CD4-positive, alpha-beta T cell (primary cell): ENCODE measurements around the gene JAK1. TPM values are rescaled to one million over a fixed set of nuclear protein-coding genes. Genes with fewer than 3 reads are reported as not detected.
"Not testable (repeated sequence)": the region's sequence is repeated elsewhere in the genome, so short reads cannot be mapped to it uniquely, and the experiment has no call there.

Experiments
- ATAC-seq: fragments of 200-7000 bp; cut with Tn5 transposase; one replicate; pipeline ENCODE4 v1.10.0; 2022; ENCODE audit warnings: mild to moderate bottlenecking; ENCODE audit not compliant: poor library complexity
- CTCF ChIA-PET: fragments of 350-600 bp; sonication (Branson Sonifier 250); formaldehyde crosslinking; loops from one replicate; lab custom pipeline; 2021; ENCODE audit warnings: antibody characterized with exemption, inconsistent platforms; lab: Charles Lee
- POLR2A ChIA-PET: fragments of 350-600 bp; sonication (Branson Sonifier 250); formaldehyde crosslinking; loops from one replicate; lab custom pipeline; 2021; ENCODE audit warnings: antibody characterized with exemption, inconsistent platforms; lab: Charles Lee
- DNase-seq, 14 experiments: peaks; one replicate each; pipeline ENCODE4 v3.0.0-alpha.2; 2013 to 2020; ENCODE audit warnings: mixed read lengths in 2 of 14
- H3K27ac ChIP-seq, 2 donors: one replicate each; pipeline versions ENCODE4 v1.5.1 to v1.7.0; 2013; ENCODE audit warnings: low read length in 2 of 2, low read depth in 1 of 2, mild to moderate bottlenecking in 1 of 2
- H3K27me3 ChIP-seq, 2 experiments: 1 replicate in 1 of 2; 2 replicates in 1 of 2; pipeline versions ENCODE4 v1.6.1 to v1.7.0; 2013; ENCODE audit warnings: low read length in 2 of 2, control low read depth in 1 of 2, mild to moderate bottlenecking in 1 of 2, moderate library complexity in 1 of 2; ENCODE audit not compliant: insufficient read depth in 2 of 2, control insufficient read depth in 1 of 2
- H3K36me3 ChIP-seq: one replicate; pipeline ENCODE4 v1.6.1; 2013; ENCODE audit warnings: low read length, control low read depth; ENCODE audit not compliant: insufficient read depth
- H3K4me1 ChIP-seq: one replicate; pipeline ENCODE4 v1.6.1; 2013; ENCODE audit warnings: low read length, control low read depth; ENCODE audit not compliant: insufficient read depth
- H3K4me3 ChIP-seq: one replicate; pipeline ENCODE4 v1.5.1; 2013; ENCODE audit warnings: mild to moderate bottlenecking, low read length, moderate library complexity
- H3K9me3 ChIP-seq, 2 experiments: 1 replicate in 1 of 2; 2 replicates in 1 of 2; pipeline versions ENCODE4 v1.6.1 to v1.7.0; 2013; ENCODE audit warnings: low read length in 2 of 2, mild to moderate bottlenecking in 2 of 2, control low read depth in 1 of 2, moderate library complexity in 1 of 2; ENCODE audit not compliant: control insufficient read depth in 1 of 2, insufficient read depth in 1 of 2
- H3K27ac Mint-ChIP-seq: one replicate; pipeline ENCODE4 v1.8.0; 2020; ENCODE audit warnings: mixed read lengths
- H3K27me3 Mint-ChIP-seq: one replicate; pipeline ENCODE4 v1.8.0; 2021; ENCODE audit warnings: mixed read lengths
- H3K36me3 Mint-ChIP-seq: one replicate; pipeline ENCODE4 v1.8.0; 2021; ENCODE audit warnings: low read depth, mixed read lengths
- H3K4me1 Mint-ChIP-seq: one replicate; pipeline ENCODE4 v1.8.0; 2021; ENCODE audit warnings: low read depth, mixed read lengths
- H3K4me3 Mint-ChIP-seq: one replicate; pipeline ENCODE4 v1.8.0; 2020; ENCODE audit warnings: mild to moderate bottlenecking, mixed read lengths
- H3K9me3 Mint-ChIP-seq: one replicate; pipeline ENCODE4 v1.8.0; 2020; ENCODE audit warnings: mixed read lengths
- CTCF ChIP-seq: fragments of 200-600 bp; IDR thresholded peaks from one replicate; pipeline ENCODE4 v1.8.0; 2022; ENCODE audit warnings: antibody characterized with exemption, mild to moderate bottlenecking
- intact Hi-C, 2 experiments: fragments of 100-400 bp; cut with DNase I in 1 of 2; cut with micrococcal nuclease in 1 of 2; formaldehyde crosslinking; loops; one replicate each; pipeline versions ENCODE4 v1.15.1 to v1.9.0; 2023 to 2025; cut with DNase I, micrococcal nuclease
- total RNA-seq, 174 experiments: library from RNA in 2 of 174; stranded (reverse) in 2 of 174; gene quantifications; one replicate each; pipeline ENCODE4 v1.2.3 and lab custom pipeline; 2021 to 2026

Gene JAK1
- total RNA-seq, 2 experiments from 2014 or later = 240 to 252 TPM

- no peaks in the 10 kb centered on the region for H3K9me3 ChIP-seq
- ChIA-PET CTCF (interaction anchor here (1.2 to 2.9 kb wide), 4 partner anchors 9 to 124 kb away, joined by 3 to 7 read pairs (median 4); no protein-coding TSS in a partner anchor), POLR2A (interaction anchor here (0.5 to 5.5 kb wide), 7 partner anchors 8 to 124 kb away, joined by 3 to 65 read pairs (median 5); partner anchors contain the start of gene JAK1)
- no peaks in the 10 kb centered on the region for H3K36me3 Mint-ChIP-seq
- H3K27ac ChIP-seq = no peak overlapping the region
- H3K27me3 Mint-ChIP-seq = no peaks in the 10 kb centered on the region
- peak overlapping the region; percentile 38 for H3K4me3 ChIP-seq
- peak overlapping the region; percentile 86 for H3K27ac Mint-ChIP-seq
- TF ChIP-seq CTCF = no peak
- H3K4me1 ChIP-seq = peaks cover 23% of the 10 kb centered on the region
- H3K36me3 ChIP-seq = no peaks in the 10 kb centered on the region
- peak overlapping the region; percentile 74 for H3K4me3 Mint-ChIP-seq
- peaks cover 27% of the 10 kb centered on the region for H3K4me1 Mint-ChIP-seq
- DNase-seq (peak; percentile 36 to 89 (median 68)), ATAC-seq (peak; percentile 62)
- peaks cover 2% of the 10 kb centered on the region for H3K9me3 Mint-ChIP-seq
- no peaks in the 10 kb centered on the region for H3K27me3 ChIP-seq
- intact Hi-C loops = loop anchor here (2.0 to 10.0 kb wide), 4 partner anchors 35 to 124 kb away; partner anchors contain the start of gene JAK1 (in 1 of the 2)
These were observed 35.0 kb upstream of the JAK1 start for GRCh38 chr1:65001231-65001792.

GRCh38 chr1:64998425-64998948, 32.1 kb upstream of the JAK1 start:
- intact Hi-C loops, H3K4me3 Mint-ChIP-seq, H3K9me3 ChIP-seq, DNase-seq, H3K27ac Mint-ChIP-seq, POLR2A ChIA-PET, H3K36me3 ChIP-seq, H3K36me3 Mint-ChIP-seq, H3K27me3 Mint-ChIP-seq, H3K27ac ChIP-seq, H3K27me3 ChIP-seq, H3K4me3 ChIP-seq, H3K9me3 Mint-ChIP-seq, ATAC-seq, CTCF ChIA-PET: not testable (repeated sequence)
- H3K4me1 ChIP-seq = peaks cover 23% of the 10 kb centered on the region
- H3K4me1 Mint-ChIP-seq = peaks cover 23% of the 10 kb centered on the region

- Histone ChIP-seq H3K4me1 (peaks cover 11% of the 10 kb centered on the region), H3K4me3 (no peak overlapping the region), H3K27ac (no peak overlapping the region), H3K36me3 (no peaks in the 10 kb centered on the region), H3K27me3 (no peaks in the 10 kb centered on the region), H3K9me3 (no peaks in the 10 kb centered on the region)
- H3K4me3 Mint-ChIP-seq = no peak overlapping the region
- TF ChIP-seq CTCF = no peak
- CTCF ChIA-PET = no interaction called here
- no peak overlapping the region for H3K27ac Mint-ChIP-seq
- intact Hi-C loops = loop anchor here in 1 of 2 experiments (2.0 kb wide), 1 partner anchor 20 kb away; no protein-coding TSS in a partner anchor
- H3K9me3 Mint-ChIP-seq = peaks cover 2% of the 10 kb centered on the region
- peaks cover 10% of the 10 kb centered on the region for H3K4me1 Mint-ChIP-seq
- DNase-seq (no peak), ATAC-seq (no peak)
- POLR2A ChIA-PET = no interaction called here
- H3K27me3 Mint-ChIP-seq = no peaks in the 10 kb centered on the region
- no peaks in the 10 kb centered on the region for H3K36me3 Mint-ChIP-seq
These were observed 30.4 kb upstream of the JAK1 start for GRCh38 chr1:64996541-64997257.
